ENCODE results near the gene BMS1. TPM values are rescaled to one million over a fixed set of nuclear protein-coding genes. Genes with fewer than 3 reads are reported as not detected.
"Not testable (repeated sequence)": the region's sequence is repeated elsewhere in the genome, so short reads cannot be mapped to it uniquely, and the experiment has no call there.

The BMS1 gene
- total RNA-seq, 1 experiment from 2014 or later, result 19.2 TPM

- DNase-seq (ENCODE audit: low spot score), result no peak
Observed at GRCh38 chr10:42866115-42866995, 83.8 kb downstream of the BMS1 start.

- DNase-seq (ENCODE audit: low spot score), result no peak
Observed at GRCh38 chr10:42867571-42867970, 85.0 kb downstream of the BMS1 start.

GRCh38 chr10:42868530-42868929, 85.9 kb downstream of the BMS1 start:
- no peak for DNase-seq (ENCODE audit: low spot score)

- no peak for DNase-seq (ENCODE audit: low spot score)
Observed at GRCh38 chr10:42869977-42870350, 87.4 kb downstream of the BMS1 start.

- DNase-seq (ENCODE audit: low spot score), result not testable (repeated sequence)
Observed at GRCh38 chr10:42871138-42871641, 88.6 kb downstream of the BMS1 start.

- no peak for DNase-seq (ENCODE audit: low spot score)
Observed at GRCh38 chr10:42871823-42872222, 89.2 kb downstream of the BMS1 start.

GRCh38 chr10:42872865-42873435, 90.4 kb downstream of the BMS1 start:
- DNase-seq (ENCODE audit: low spot score), result no peak

- DNase-seq (ENCODE audit: low spot score), result no peak
Observed at GRCh38 chr10:42874713-42875387, 92.3 kb downstream of the BMS1 start.

- DNase-seq (ENCODE audit: low spot score), result no peak
Observed at GRCh38 chr10:42875388-42875755, 92.8 kb downstream of the BMS1 start.

- no peak for DNase-seq (ENCODE audit: low spot score)
Observed at GRCh38 chr10:42875798-42876341, 93.3 kb downstream of the BMS1 start.

GRCh38 chr10:42876476-42876875, 93.9 kb downstream of the BMS1 start:
- DNase-seq (ENCODE audit: low spot score), result no peak

GRCh38 chr10:42876945-42877344, 94.3 kb downstream of the BMS1 start:
- no peak for DNase-seq (ENCODE audit: low spot score)

- DNase-seq (ENCODE audit: low spot score), result no peak
Observed at GRCh38 chr10:42877496-42878030, 95.0 kb downstream of the BMS1 start.

- no peak for DNase-seq (ENCODE audit: low spot score)
Observed at GRCh38 chr10:42878134-42878820, 95.7 kb downstream of the BMS1 start.

GRCh38 chr10:42878821-42879195, 96.2 kb downstream of the BMS1 start:
- no peak for DNase-seq (ENCODE audit: low spot score)

- DNase-seq (ENCODE audit: low spot score), result no peak
Observed at GRCh38 chr10:42879380-42880254, 97.0 kb downstream of the BMS1 start.

GRCh38 chr10:42880255-42880620, 97.6 kb downstream of the BMS1 start:
- no peak for DNase-seq (ENCODE audit: low spot score)

GRCh38 chr10:42882597-42882996, 100.0 kb downstream of the BMS1 start:
- DNase-seq (ENCODE audit: low spot score), result no peak
